Measurements from ENCODE around the gene ATXN10.

DNA sequence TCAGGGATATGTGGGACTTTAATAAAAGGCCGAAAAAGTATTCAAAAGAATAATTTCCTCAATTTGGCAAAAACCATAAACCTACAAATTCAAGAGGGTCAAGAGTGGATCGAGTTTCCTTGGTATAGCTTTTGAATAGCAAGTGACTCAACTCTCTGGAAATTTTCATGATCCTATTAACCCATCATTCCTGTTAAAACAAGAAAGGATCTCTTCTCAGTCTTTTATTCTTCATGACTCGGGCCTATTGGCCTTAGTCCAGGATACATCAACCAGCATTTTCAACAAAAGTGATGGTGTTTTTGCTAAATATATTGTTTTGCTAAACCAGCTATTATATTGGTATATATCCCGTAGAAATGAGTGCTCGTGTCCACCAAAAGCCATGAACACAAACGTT lies 110.3 kb downstream of the ATXN10 start:
- TF ChIP-seq POLR2A (IDR thresholded peaks at IDR 0.05; ENCODE audit: borderline replicate concordance, extremely low read depth, insufficient read depth, insufficient read length) (no peak), ZNF274 (IDR thresholded peaks at IDR 0.05; ENCODE audit: low read depth, low read length) (no peak), RAD21 (IDR thresholded peaks at IDR 0.05; ENCODE audit: low read depth) (no peak), EGR1 (IDR thresholded peaks at IDR 0.05; ENCODE audit: low read depth) (no peak), FOSL1 (IDR thresholded peaks at IDR 0.05; ENCODE audit: low read depth) (no peak), ELF1 (IDR thresholded peaks at IDR 0.05; ENCODE audit: borderline replicate concordance, low read depth) (no peak), EZH2 (IDR thresholded peaks at IDR 0.05) (no peak)
- TF ChIP-seq, protein P1, sequence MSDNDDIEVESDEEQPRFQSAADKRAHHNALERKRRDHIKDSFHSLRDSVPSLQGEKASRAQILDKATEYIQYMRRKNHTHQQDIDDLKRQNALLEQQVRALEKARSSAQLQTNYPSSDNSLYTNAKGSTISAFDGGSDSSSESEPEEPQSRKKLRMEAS (IDR thresholded peaks at IDR 0.05) = no peak
- TF ChIP-seq, protein P2, sequence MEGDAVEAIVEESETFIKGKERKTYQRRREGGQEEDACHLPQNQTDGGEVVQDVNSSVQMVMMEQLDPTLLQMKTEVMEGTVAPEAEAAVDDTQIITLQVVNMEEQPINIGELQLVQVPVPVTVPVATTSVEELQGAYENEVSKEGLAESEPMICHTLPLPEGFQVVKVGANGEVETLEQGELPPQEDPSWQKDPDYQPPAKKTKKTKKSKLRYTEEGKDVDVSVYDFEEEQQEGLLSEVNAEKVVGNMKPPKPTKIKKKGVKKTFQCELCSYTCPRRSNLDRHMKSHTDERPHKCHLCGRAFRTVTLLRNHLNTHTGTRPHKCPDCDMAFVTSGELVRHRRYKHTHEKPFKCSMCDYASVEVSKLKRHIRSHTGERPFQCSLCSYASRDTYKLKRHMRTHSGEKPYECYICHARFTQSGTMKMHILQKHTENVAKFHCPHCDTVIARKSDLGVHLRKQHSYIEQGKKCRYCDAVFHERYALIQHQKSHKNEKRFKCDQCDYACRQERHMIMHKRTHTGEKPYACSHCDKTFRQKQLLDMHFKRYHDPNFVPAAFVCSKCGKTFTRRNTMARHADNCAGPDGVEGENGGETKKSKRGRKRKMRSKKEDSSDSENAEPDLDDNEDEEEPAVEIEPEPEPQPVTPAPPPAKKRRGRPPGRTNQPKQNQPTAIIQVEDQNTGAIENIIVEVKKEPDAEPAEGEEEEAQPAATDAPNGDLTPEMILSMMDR (IDR thresholded peaks at IDR 0.05 in 2 of 3, conservative IDR thresholded peaks at IDR 0.05 in 1 of 3; ENCODE audit: borderline replicate concordance in 1 of 3, insufficient read depth in 1 of 3, low read depth in 2 of 3, low read length in 2 of 3) = no peak
- TF ChIP-seq, protein P3, sequence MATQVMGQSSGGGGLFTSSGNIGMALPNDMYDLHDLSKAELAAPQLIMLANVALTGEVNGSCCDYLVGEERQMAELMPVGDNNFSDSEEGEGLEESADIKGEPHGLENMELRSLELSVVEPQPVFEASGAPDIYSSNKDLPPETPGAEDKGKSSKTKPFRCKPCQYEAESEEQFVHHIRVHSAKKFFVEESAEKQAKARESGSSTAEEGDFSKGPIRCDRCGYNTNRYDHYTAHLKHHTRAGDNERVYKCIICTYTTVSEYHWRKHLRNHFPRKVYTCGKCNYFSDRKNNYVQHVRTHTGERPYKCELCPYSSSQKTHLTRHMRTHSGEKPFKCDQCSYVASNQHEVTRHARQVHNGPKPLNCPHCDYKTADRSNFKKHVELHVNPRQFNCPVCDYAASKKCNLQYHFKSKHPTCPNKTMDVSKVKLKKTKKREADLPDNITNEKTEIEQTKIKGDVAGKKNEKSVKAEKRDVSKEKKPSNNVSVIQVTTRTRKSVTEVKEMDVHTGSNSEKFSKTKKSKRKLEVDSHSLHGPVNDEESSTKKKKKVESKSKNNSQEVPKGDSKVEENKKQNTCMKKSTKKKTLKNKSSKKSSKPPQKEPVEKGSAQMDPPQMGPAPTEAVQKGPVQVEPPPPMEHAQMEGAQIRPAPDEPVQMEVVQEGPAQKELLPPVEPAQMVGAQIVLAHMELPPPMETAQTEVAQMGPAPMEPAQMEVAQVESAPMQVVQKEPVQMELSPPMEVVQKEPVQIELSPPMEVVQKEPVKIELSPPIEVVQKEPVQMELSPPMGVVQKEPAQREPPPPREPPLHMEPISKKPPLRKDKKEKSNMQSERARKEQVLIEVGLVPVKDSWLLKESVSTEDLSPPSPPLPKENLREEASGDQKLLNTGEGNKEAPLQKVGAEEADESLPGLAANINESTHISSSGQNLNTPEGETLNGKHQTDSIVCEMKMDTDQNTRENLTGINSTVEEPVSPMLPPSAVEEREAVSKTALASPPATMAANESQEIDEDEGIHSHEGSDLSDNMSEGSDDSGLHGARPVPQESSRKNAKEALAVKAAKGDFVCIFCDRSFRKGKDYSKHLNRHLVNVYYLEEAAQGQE (IDR thresholded peaks at IDR 0.05; ENCODE audit: low read depth) = no peak
